Right lobe of liver (tissue), 6 donors: ENCODE data around the gene CDC20B. TPM values are rescaled to one million over a fixed set of nuclear protein-coding genes. Genes with fewer than 3 reads are reported as not detected.
A peak's percentile ranks its signal among the peaks of the same experiment; 100 is the strongest.

Experiments
- ATAC-seq, 4 donors: fragments of 200-7000 bp; cut with Tn5 transposase; one replicate each; pipeline ENCODE4 v1.9.1; 2020; ENCODE audit warnings: mild to moderate bottlenecking in 4 of 4, moderate library complexity in 4 of 4
- DNase-seq, 3 donors: peaks; one replicate each; pipeline ENCODE4 v3.0.0-alpha.2; 2020
- H3K27ac ChIP-seq, 3 donors: fragments of 200-600 bp; one replicate each; pipeline ENCODE4 v1.8.0; 2022
- H3K27me3 ChIP-seq, 2 donors: fragments of 200-600 bp; one replicate each; pipeline ENCODE4 v1.8.0; 2022
- H3K36me3 ChIP-seq, 4 donors: fragments of 200-600 bp; sonication (generic) in 1 of 4; one replicate each; pipeline versions ENCODE4 v1.5.1 to v1.8.0; 2017 to 2022; ENCODE audit warnings: control low read depth in 1 of 4
- H3K4me1 ChIP-seq, 4 donors: fragments of 200-600 bp; sonication (generic) in 1 of 4; one replicate each; pipeline versions ENCODE4 v1.5.1 to v1.8.0; 2017 to 2022; ENCODE audit warnings: control low read depth in 1 of 4
- H3K4me3 ChIP-seq, 3 donors: fragments of 200-600 bp; one replicate each; pipeline ENCODE4 v1.8.0; 2022
- H3K9me3 ChIP-seq, 4 donors: fragments of 200-600 bp; sonication (generic) in 1 of 4; one replicate each; pipeline versions ENCODE4 v1.5.1 to v1.8.0; 2017 to 2022; ENCODE audit warnings: control low read depth in 1 of 4
- CTCF ChIP-seq, 4 donors: fragments of 200-600 bp in 3 of 4; fragments of 450-650 bp in 1 of 4; IDR thresholded peaks; one replicate each; pipeline versions ENCODE4 v1.5.1 to v1.8.0; 2016 to 2022; ENCODE audit warnings: antibody characterized with exemption in 4 of 4, mild to moderate bottlenecking in 2 of 4
- POLR2A ChIP-seq: fragments of 450-650 bp; IDR thresholded peaks from one replicate; pipeline ENCODE4 v1.6.1; 2017; ENCODE audit warnings: antibody characterized with exemption, mild to moderate bottlenecking
- WGBS: methylation state at CpG from one replicate; pipeline ENCODE4 v1.1.6; 2018; ENCODE audit warnings: low coverage, low lambda C conversion rate; ENCODE audit not compliant: insufficient coverage; ENCODE audit errors: missing lambda C conversion rate; 5-methylcytosine and 5-hydroxymethylcytosine counted together
- intact Hi-C, 2 donors: fragments of 100-400 bp; cut with DNase I; formaldehyde crosslinking; loops; one replicate each; pipeline versions ENCODE4 v1.11.2 to v1.14.1; 2022
- total RNA-seq, 6 experiments: library from RNA; depleted of rRNA in 2 of 6; stranded (reverse); fragments of >200 nt in 2 of 6; fragmentation: NEBNext Ultra II Directional in 3 of 6; extraction: Animal tissue kit (Norgen Biotek cat#: 25700) in 3 of 6; gene quantifications; one replicate each; pipeline versions ENCODE4 v1.1.0 to v1.2.4, GENCODE V29; 2016 to 2023
- donor health status: DM: no; HTN: yes; CAD: no.
- donor health status: DM: no; HTN: no; CAD: no.
- donor health status: DM: no; HTN: no; CAD: no.
- donor health status: DM: no; HTN: yes; CAD: no.
- donor health status: DM: no; HTN: yes; CAD: no.

The CDC20B gene
- total RNA-seq, 6 experiments from 2014 or later: not detected

- H3K27me3 ChIP-seq: no peaks in the 10 kb centered on the region
- peaks cover 0 to 7% (median 0%) of the 10 kb centered on the region in 4 donors for H3K4me1 ChIP-seq
- H3K36me3 ChIP-seq: no peaks in the 10 kb centered on the region
- WGBS: 42% methylated on average over 6 of the region's 6 CpGs
- H3K4me3 ChIP-seq: no peak overlapping the region
- TF ChIP-seq POLR2A: no peak
- no peak for TF ChIP-seq CTCF (IDR thresholded peaks at IDR 0.05)
- DNase-seq: no peak
- intact Hi-C loops: no loop called here
- no peaks in the 10 kb centered on the region for H3K9me3 ChIP-seq
- no peak overlapping the region for H3K27ac ChIP-seq
- ATAC-seq: peak in 1 of 4 donors; percentile 61
These were observed 15.9 kb upstream of the CDC20B start for GRCh38 chr5:55188656-55189540.

- H3K27ac ChIP-seq: no peak overlapping the region
- TF ChIP-seq POLR2A (no peak), CTCF (IDR thresholded peaks at IDR 0.05) (peak in 3 of 4 donors; percentile 16 to 30 (median 25))
- ATAC-seq (peak in 2 of 4 donors; percentile 27 to 55), DNase-seq (no peak)
- H3K4me3 ChIP-seq: no peak overlapping the region
- no peaks in the 10 kb centered on the region for H3K9me3 ChIP-seq
- intact Hi-C loops: no loop called here
- 38% methylated on average over 4 of the region's 4 CpGs for WGBS
- H3K4me1 ChIP-seq: peaks cover 0 to 7% (median 0%) of the 10 kb centered on the region in 4 donors
- H3K36me3 ChIP-seq: no peaks in the 10 kb centered on the region
- no peaks in the 10 kb centered on the region for H3K27me3 ChIP-seq
These were observed 14.4 kb upstream of the CDC20B start for GRCh38 chr5:55187370-55187769.

- ATAC-seq (no peak), DNase-seq (no peak)
- intact Hi-C loops: no loop called here
- TF ChIP-seq CTCF (IDR thresholded peaks at IDR 0.05) (no peak), POLR2A (no peak)
- peaks cover 0 to 14% (median 4%) of the 10 kb centered on the region in 4 donors for H3K4me1 ChIP-seq
- no peaks in the 10 kb centered on the region for H3K36me3 ChIP-seq
- no peaks in the 10 kb centered on the region for H3K9me3 ChIP-seq
- H3K27me3 ChIP-seq: peaks cover 1 to 14% of the 10 kb centered on the region in 2 donors
- WGBS: 50% methylated on average over 1 of the region's 1 CpG
- no peak overlapping the region for H3K27ac ChIP-seq
- H3K4me3 ChIP-seq: no peak overlapping the region
These were observed 7.0 kb upstream of the CDC20B start for GRCh38 chr5:55180016-55180415.

DNA sequence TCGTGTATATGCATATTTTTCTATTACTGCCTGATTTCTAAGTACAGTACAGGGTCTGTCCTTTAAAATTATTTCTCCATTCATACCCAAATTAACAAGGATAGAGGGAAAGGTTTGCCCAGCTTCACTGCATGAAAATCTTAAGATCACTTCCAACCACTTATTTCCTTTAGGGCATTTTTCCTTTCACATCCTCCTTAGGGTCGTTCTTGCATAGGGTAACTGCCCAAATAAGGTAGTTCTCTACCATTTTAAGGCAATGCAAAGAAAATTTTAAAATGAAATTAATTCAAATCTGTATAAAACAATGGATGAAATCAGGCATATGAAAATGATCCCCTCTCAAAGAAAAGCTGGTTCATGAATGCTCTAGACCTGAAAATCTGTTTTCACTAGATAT is 4.1 kb upstream of the CDC20B start:
- H3K27me3 ChIP-seq: peaks cover 4 to 24% of the 10 kb centered on the region in 2 donors
- intact Hi-C loops: no loop called here
- no peak overlapping the region for H3K27ac ChIP-seq

More for the DNA sequence above, 4.1 kb upstream of the CDC20B start:
- Histone ChIP-seq H3K36me3 (no peaks in the 10 kb centered on the region), H3K4me3 (no peak overlapping the region), H3K9me3 (no peaks in the 10 kb centered on the region), H3K4me1 (peaks cover 0 to 28% (median 11%) of the 10 kb centered on the region in 4 donors)
- WGBS: 21% methylated on average over 2 of the region's 2 CpGs
- DNase-seq (no peak), ATAC-seq (no peak)
- TF ChIP-seq POLR2A: no peak
- TF ChIP-seq CTCF (IDR thresholded peaks at IDR 0.05): no peak
